ENCODE results near the gene RBM4. TPM values are rescaled to one million over a fixed set of nuclear protein-coding genes. Genes with fewer than 3 reads are reported as not detected.
"Not testable (repeated sequence)": the region's sequence is repeated elsewhere in the genome, so short reads cannot be mapped to it uniquely, and the experiment has no call there.

RBM4 gene, protein sequence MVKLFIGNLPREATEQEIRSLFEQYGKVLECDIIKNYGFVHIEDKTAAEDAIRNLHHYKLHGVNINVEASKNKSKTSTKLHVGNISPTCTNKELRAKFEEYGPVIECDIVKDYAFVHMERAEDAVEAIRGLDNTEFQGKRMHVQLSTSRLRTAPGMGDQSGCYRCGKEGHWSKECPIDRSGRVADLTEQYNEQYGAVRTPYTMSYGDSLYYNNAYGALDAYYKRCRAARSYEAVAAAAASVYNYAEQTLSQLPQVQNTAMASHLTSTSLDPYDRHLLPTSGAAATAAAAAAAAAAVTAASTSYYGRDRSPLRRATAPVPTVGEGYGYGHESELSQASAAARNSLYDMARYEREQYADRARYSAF
- 100 to 1,000 TPM; 112 to 119 TPM for total RNA-seq

DNA sequence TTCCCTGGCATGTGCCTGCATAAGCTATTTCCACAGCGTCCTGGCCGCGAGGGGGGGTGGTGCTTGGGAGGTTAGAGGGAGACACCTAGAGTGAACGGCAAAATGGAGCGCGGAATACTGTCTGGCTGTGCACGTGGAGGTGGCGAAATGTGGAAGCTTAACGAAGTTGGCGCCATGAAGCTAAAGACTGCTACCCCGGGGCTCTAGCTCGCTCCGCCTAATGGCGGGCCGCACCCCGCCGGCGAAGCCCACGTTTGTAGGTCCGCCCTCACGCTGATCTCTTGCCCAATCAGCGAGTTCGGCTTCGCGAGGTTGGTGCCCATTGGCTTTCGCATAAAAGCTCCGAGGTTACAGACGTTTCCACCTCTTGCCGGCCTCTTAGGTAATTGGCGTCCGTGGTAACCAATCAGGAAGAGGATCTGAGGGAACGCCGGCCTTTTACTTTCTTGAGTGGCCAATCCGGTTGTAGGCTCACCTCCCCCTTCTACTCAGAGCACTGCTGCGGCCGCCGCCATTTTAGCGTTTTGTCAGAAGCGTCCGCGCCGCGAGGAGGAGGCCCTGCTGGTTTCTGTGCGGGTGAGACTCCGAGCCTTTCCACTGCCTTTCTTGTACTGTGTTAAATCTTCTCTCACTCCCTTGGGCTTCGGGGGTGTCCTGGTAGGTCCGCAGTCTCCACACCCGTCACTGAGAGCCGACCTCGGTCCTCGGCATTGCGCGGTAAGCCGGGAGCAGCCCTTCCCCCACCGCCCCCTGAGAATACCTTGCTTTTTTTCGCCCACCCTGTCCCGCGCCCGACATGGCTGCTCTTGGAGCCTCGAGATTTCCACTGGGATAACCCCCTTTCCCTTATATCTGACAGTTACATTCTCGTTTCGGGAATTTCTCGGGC is at the start of gene RBM4:
RBM4 (plus strand) TSS at position 527 of the 889 bp plus-strand sequence. CDS start 1,009 bp downstream, outside the sequence.
- CTCF ChIA-PET = interaction anchor here (0.7 to 2.2 kb wide), 9 partner anchors 10 to 59 kb away, joined by 3 to 14 read pairs (median 4); partner anchors contain the start of genes CCDC87 and CCS
- POLR2A ChIA-PET = interaction anchor here (0.6 to 4.0 kb wide), 16 partner anchors 7 to 1833 kb away, joined by 3 to 37 read pairs (median 5); partner anchors contain the start of genes CCDC87, CCS, RBM14 and RBM4B

DNA sequence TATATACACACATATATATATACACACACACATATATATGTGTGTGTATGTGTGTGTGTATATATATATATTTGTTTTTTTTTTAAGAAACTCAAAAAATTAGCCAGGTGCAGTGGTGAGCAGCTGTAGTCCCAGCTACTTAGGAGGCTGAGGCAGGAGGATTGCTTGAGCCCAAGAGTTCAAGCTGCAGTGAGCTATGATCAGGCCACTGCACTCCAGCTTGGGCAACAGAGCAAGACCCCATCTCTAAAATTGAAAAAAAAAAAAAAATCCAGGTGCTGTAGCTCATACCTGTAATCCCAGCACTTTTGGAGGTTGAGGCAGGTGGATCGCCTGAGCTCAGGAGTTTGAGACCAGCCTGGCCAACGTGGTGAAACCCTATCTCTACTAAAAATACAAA is 49.2 kb upstream of the RBM4 start:
- POLR2A ChIA-PET = interaction anchor here (0.6 kb wide), 1 partner anchor 23 kb away, joined by 5 read pairs; no protein-coding TSS in a partner anchor
- CTCF ChIA-PET = not testable (repeated sequence)

DNA sequence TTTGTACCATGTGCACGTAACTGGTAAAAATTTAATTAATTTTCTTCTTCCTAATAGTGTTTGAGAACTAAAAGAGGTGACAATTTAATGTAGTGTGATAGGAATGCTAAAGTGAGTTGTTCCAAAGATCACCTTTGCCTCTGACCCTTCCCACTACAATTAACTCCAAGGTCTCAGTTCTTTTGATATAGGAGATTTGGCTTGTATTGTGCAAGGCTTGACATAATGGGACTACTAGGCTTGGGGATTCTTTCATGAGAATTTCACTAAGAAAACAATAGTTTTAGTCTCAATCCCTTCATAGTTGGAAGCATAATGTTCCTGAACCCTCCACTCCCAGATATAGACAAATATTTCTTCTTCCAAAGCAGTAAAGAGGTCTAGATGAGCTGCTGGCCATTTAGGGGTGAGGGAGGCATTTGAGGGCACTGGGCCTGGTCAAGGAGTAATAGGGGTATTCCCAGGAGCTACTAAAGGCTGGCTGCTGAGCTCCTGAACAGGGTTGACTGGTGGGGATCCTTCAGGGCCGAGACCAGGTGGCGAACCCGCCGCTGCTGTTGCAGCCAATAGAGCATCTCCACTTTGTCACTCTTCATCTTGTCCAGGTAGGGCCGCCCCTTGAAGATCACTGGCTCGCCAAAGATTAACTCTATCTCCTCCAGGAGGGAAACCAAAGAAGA is 48.4 kb upstream of the RBM4 start:
- ChIA-PET POLR2A (interaction anchor here (0.6 kb wide), 1 partner anchor 22 kb away, joined by 5 read pairs; no protein-coding TSS in a partner anchor), CTCF (interaction anchor here (1.0 to 5.1 kb wide), 2 partner anchors 11 to 88 kb away, joined by 4 to 31 read pairs; partner anchors contain the start of gene RBM4B)

DNA sequence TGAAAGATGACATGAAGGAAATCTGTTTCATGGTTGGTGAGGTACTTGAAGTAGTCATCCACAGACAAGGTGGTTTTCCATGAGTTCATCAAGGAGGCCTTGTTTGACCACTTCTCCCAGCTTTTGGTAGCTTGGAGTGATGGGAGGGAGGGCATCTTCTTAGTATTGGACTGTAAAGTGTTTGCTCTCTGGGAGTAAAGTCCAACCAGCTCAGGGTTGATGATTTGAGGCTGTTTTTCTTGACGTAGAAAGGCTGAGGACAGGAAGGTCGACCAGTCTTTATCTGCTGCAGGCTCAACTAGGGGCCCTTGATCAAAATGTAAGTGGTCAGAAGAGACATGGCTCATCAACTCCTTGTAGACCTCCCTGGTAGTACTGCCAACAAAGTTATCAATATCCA is 47.3 kb upstream of the RBM4 start:
- CTCF ChIA-PET = interaction anchor here (1.0 to 5.1 kb wide), 2 partner anchors 12 to 87 kb away, joined by 4 to 31 read pairs; partner anchors contain the start of gene RBM4B
- POLR2A ChIA-PET = interaction anchor here (1.7 kb wide), 1 partner anchor 26 kb away, joined by 5 read pairs; no protein-coding TSS in a partner anchor

DNA sequence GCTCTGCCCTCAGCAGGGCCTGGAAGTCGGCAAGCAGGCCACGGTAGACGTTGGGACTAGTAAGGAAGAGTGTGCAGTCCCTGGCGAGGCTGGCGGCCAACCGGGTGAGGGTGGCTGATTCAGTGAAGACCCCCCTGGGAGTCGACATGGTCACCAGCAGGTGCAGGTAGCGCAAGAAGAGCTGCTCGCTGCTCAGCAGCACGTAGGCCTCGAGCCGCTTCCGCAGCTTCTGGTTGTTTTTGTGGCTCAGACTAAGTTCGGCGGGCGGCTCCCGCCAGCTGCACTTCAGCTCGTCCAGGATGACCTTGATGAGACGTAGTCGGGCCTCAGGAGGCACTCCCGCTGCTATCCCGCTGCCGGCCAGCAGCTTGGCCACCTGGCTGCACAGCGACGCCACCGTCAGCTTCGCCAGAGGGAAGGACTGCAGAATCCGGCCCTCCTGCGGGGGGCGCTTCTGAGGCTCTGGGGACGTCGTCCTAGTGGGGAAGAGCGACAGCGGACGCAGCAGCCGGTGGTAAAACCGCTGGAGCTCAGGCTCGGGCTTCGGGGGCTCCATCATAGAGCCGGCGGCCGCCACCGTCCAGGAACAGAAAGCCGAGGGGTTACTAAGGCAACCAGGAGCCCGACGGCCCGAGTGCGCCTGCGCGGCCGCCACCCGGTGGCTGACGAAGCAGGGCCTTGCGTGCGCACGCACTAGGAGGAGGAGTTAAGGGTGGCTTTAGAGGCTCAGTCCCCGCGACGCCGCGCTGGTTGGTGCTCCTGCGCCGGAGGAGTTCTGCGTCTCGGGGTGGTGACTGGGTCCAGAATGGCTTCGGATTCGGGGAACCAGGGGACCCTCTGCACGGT is 45.8 kb upstream of the RBM4 start, which contains the start of the genes CCDC87 and CCS:
CCDC87 (minus strand) TSS at position 607 of the 846 bp plus-strand sequence; CDS start at position 559, 48 bp downstream.
CCS (plus strand) TSS at position 729 of the 846 bp plus-strand sequence; CDS start at position 806, 77 bp downstream.
- ChIA-PET CTCF (interaction anchor here (0.7 to 5.1 kb wide), 5 partner anchors 11 to 153 kb away, joined by 3 to 31 read pairs (median 4); partner anchors contain the start of gene RBM4B), POLR2A (interaction anchor here (0.6 to 1.7 kb wide), 6 partner anchors 23 to 512 kb away, joined by 3 to 7 read pairs (median 5); partner anchors contain the start of genes RBM4 and RBM4B)

DNA sequence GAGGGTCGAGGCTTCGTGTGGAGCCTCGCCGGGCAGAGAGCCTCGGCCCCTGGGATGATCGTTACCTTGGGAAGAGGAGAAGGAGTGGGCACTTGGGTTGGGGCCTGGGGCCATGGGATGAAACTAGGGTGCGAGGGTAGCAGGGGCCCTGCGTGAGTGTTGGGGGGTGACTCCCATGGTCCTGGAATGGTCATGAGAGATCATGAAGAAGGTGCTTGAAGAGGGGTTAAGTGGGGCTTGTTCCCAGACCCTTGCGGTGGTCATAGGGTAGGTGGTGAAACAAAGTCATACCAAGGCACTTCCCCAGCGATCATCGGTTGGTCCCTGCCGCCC is 45.2 kb upstream of the RBM4 start:
- CTCF ChIA-PET = interaction anchor here (1.1 to 5.1 kb wide), 2 partner anchors 44 to 85 kb away, joined by 5 to 31 read pairs; partner anchors contain the start of gene RBM4B
- POLR2A ChIA-PET = interaction anchor here (1.1 to 1.7 kb wide), 3 partner anchors 22 to 84 kb away, joined by 3 to 7 read pairs (median 5); partner anchors contain the start of genes RBM4 and RBM4B

DNA sequence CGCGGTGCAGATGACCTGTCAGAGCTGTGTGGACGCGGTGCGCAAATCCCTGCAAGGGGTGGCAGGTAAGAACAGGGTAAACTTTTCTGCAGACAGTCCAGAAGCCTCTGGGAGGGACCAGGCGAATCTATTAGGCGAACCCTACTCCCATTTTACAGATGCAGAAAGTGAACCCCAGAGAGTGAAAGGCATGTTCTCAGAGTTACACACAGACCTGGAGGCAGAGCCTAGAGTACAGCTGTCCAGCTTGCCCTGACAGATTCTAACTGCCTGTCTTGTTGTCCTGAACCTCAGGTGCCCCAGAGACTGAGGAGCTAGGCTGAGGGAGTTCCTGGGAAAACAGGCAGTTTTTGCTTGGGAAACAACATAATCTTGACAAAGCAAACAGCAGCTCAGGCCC is 44.9 kb upstream of the RBM4 start:
- ChIA-PET CTCF (interaction anchor here (0.6 to 5.1 kb wide), 2 partner anchors 78 to 84 kb away, joined by 3 to 31 read pairs; partner anchors contain the start of gene RBM4B), POLR2A (interaction anchor here (1.7 to 2.4 kb wide), 2 partner anchors 23 to 46 kb away, joined by 5 to 7 read pairs; partner anchors contain the start of genes RBM14 and RBM4)

DNA sequence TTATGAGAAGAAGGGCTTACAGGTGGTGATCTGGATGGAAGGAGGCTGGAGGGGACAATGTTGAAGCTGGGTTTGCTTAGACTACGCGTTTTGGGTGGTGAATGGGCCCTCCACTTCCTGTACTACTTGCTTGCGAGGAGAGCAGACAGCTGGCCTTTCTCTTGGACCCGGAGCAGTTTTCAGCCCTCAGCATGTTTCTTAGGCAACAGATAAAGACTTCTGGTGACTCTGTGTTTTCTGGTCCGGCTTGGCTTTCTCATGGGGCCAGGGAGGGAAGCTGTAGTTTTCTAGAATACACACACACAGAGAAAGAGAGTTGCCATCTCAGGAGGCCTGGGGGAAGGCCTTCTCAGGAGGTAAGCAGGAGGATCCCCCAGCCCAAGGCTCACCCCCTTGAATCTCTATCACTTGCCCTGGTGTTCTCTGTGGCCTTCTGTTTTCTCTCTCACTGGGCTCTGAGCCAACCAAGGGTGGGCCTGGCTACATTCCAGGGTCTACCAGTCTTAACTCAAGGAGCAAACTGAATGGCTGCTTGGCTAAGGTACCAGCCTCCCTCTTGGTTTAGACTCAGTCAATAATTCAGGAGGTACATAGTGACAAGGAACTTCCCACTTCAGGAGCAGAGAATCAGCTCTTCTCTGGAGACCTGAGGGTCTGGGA is 43.1 kb upstream of the RBM4 start:
- ChIA-PET CTCF (interaction anchor here (1.2 to 5.1 kb wide), 2 partner anchors 16 to 82 kb away, joined by 3 to 31 read pairs; partner anchors contain the start of gene RBM4B), POLR2A (interaction anchor here (0.5 to 2.4 kb wide), 2 partner anchors 21 to 24 kb away, joined by 7 to 9 read pairs; partner anchors contain the start of gene RBM14)

DNA sequence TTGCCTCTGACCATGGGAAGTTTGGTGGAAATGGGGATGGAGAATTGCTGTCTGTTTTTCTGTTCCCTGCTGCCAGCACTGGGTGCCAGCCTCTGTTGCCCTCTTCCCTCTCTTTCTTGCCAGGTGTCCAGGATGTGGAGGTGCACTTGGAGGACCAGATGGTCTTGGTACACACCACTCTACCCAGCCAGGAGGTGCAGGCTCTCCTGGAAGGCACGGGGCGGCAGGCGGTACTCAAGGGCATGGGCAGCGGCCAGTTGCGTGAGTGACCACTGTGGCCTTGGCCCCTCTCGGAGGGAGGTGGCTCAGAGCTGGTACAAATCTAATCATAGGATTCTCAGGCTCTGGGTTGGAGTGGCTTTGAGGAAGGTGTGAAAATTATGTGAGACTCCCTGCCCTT is 39.5 kb upstream of the RBM4 start:
- ChIA-PET CTCF (no interaction called here), POLR2A (no interaction called here)

DNA sequence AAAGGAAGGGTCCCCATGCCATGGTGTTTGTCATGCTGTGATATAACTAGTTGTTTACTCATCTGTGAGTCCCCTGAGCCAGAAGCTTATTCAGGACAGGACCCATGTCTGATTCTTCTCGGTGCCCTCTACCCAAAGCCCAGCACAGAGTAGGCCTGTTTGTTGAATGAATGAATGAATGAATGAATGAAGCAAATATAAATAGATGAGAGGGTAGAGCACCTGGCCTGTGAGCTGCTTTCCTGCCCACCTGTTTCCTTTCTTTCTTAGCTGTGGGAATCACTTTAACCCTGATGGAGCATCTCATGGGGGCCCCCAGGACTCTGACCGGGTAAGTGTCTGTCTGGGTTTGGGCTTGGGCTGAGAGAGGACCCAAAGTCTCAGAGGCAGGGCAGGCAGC is 38.3 kb upstream of the RBM4 start:
- ChIA-PET CTCF (no interaction called here), POLR2A (interaction anchor here (0.5 kb wide), 1 partner anchor 16 kb away, joined by 6 read pairs; the partner anchor contains the start of gene RBM14)

DNA sequence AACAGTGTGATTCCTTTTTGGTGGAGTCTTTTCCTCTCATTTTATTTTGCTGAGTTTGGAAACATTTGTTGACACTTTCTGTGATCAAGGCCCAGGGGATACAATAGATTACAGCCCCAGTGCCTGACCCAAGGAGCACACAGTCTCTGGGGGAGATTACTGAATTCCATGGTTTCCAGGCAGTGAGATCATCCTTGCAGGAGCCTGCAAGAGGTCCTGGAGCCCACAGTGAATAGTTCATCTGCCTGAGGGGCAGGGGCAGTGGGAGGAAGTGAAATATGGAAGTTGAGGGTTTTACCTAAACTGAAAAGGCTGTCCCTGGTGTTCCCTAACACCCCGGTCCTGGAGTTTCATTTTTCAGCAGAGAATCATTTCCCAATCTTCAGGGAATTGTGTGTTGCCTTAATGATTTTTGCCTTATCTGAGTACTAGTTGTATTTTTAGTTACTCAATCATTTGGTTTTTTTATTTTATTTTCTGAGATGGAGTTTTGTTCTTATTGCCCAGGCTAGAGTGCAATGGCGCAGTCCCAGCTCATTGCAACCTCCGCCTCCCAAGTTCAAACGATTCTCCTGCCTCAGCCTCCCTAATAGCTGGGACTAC is 37.8 kb upstream of the RBM4 start:
- CTCF ChIA-PET = no interaction called here
- POLR2A ChIA-PET = interaction anchor here (0.5 kb wide), 1 partner anchor 16 kb away, joined by 6 read pairs; the partner anchor contains the start of gene RBM14

DNA sequence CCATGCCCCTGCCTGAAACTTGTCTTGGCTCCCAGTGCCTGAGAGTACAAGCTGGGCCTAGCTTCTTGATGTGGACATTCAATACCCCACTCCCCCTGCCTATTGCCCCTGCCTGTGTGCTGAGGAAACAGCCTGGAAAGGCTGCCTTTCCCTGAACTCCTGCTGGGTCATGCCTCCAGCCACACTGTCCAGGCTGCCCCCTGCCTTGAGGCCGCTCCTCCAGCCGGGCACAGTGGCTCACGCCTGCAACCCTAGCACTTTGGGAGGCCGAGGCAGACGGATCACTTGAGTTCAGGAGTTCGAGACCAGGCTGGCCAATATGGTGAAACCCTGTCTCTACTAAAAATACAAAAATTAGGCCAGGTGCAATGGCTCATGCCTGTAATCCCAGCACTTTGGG is 35.4 kb upstream of the RBM4 start:
- CTCF ChIA-PET = interaction anchor here (0.5 kb wide), 1 partner anchor 280 kb away, joined by 3 read pairs; no protein-coding TSS in a partner anchor
- POLR2A ChIA-PET = interaction anchor here (0.6 kb wide), 1 partner anchor 86 kb away, joined by 3 read pairs; no protein-coding TSS in a partner anchor

DNA sequence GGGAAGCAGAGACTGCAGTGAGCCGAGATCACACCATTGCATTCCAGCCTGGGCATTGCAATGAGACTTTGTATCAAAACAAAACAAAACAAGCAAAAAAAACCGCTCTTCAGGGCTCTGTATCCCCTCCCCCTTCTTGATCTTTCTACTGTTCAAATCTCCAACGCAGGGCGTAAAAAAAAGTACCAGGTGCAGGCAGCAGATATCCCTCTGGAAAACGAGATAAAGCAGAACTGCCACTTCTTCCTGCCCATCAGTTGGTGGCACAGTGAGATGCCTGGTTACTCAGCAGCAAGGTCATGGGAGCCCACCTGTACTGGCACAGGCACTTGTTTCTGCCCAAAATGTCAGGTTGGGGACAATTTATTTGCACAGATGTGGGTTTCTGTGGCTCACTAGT is 34.3 kb upstream of the RBM4 start:
- ChIA-PET POLR2A (no interaction called here), CTCF (no interaction called here)

DNA sequence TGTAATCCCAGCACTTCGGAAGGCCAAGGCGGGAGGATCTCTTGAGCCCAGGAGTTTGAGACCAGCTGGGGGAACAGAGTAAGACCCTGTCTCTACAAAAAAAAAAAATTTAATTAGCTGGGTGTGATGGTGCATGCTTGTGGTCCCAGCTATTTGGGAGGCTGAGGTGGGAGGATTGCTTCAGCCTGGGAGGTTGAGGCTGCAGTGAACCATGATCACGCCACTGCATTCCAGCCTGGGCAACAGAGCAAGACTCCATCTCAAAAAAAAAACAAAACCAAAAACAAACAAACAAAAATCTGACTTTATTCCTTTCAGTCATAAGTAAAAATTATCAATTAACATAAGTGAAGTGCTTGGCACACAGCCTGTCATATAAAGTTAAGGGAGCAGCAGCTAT is 31.9 kb upstream of the RBM4 start:
- POLR2A ChIA-PET = not testable (repeated sequence)

DNA sequence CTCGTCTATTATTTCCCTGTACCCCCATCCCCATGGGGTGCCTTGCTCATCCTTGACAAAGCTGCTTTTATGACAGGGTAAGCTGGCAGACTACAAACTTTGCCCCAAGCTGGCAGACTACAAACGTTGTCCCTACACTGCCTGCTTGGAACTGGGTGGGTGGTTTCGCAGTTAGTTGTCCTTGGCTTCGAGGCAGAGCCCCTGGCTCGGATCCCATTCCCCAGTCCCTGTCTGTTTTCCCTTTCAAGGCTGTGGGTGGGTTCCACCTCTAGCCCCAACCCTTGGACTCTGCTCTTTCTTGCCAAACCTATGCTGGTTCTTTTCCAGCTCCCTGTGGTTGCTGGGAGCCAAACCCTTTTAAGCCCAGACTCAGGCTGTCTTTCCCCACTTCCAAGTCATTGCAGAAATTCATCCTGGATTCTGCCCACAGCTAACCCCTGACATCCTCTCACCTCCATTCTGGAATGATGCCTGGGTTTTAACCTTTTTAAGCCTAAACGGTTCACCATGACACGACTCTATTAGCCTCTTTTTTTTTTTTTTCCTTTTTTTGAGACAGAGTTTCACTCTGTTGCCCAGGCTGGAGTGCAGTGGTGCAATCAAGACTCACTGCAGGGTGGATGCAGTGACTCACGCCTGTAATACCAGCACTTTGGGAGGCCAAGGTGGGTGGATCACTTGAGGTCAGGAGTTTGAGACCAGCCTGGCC is 31.2 kb upstream of the RBM4 start:
- ChIA-PET POLR2A (no interaction called here), CTCF (interaction anchor here (0.7 kb wide), 1 partner anchor 190 kb away, joined by 4 read pairs; no protein-coding TSS in a partner anchor)

More for the DNA sequence above, 31.9 kb upstream of the RBM4 start:
- CTCF ChIA-PET = not testable (repeated sequence)
